Breast epithelium (tissue), 4 donors: Measurements from ENCODE around the gene SLIT1. TPM values are rescaled to one million over a fixed set of nuclear protein-coding genes. Genes with fewer than 3 reads are reported as not detected.

ENCODE experiments used
- DNase-seq, 2 donors: peaks; one replicate each; pipeline ENCODE4 v3.0.0-alpha.2; 2019; ENCODE audit warnings: low spot score in 2 of 2
- H3K27ac ChIP-seq, 2 donors: fragments of 200-600 bp; sonication (generic) in 1 of 2; one replicate each; pipeline ENCODE4 v1.5.1; 2016 to 2019; ENCODE audit warnings: mild to moderate bottlenecking in 1 of 2
- H3K27me3 ChIP-seq, 2 donors: fragments of 200-600 bp; sonication (generic) in 1 of 2; one replicate each; pipeline versions ENCODE4 v1.5.1 to v1.6.0; 2017 to 2019; ENCODE audit warnings: control low read depth in 1 of 2, mild to moderate bottlenecking in 1 of 2
- H3K36me3 ChIP-seq: fragments of 200-600 bp; one replicate; pipeline ENCODE4 v1.5.1; 2019
- H3K4me1 ChIP-seq, 2 donors: fragments of 200-600 bp; sonication (generic); one replicate each; pipeline ENCODE4 v1.5.1; 2016 to 2019; ENCODE audit warnings: control low read depth in 1 of 2
- H3K4me3 ChIP-seq, 3 donors: fragments of 200-600 bp; sonication (generic); 1 replicate in 2 of 3; 2 replicates in 1 of 3; pipeline ENCODE4 v1.5.1; 2016 to 2019; ENCODE audit warnings: mild to moderate bottlenecking in 3 of 3, moderate library complexity in 2 of 3
- H3K9me3 ChIP-seq, 2 donors: fragments of 200-600 bp; sonication (generic) in 1 of 2; one replicate each; pipeline ENCODE4 v1.5.1; 2016 to 2019; ENCODE audit warnings: control low read depth in 1 of 2
- POLR2A ChIP-seq: fragments of 450-650 bp; IDR thresholded peaks from one replicate; pipeline ENCODE4 v1.6.1; 2016; ENCODE audit warnings: antibody characterized with exemption, mild to moderate bottlenecking, moderate library complexity
- POLR2AphosphoS5 ChIP-seq, 3 donors: sonication (generic); formaldehyde crosslinking; IDR thresholded peaks; one replicate each; pipeline ENCODE4 v1.6.1; 2017; ENCODE audit warnings: antibody characterized with exemption in 3 of 3
- intact Hi-C: fragments of 100-400 bp; cut with DNase I; formaldehyde crosslinking; loops from one replicate; pipeline ENCODE4 v1.15.1; 2023; ENCODE audit warnings: low total_unique reads
- total RNA-seq, 3 donors: library from RNA; depleted of rRNA; stranded (reverse); fragments of >200 nt; gene quantifications; one replicate each; pipeline ENCODE4 v1.1.0, GENCODE V29; 2016
- TF ChIP-seq, protein P1 (sequence below), 3 donors: fragments of 450-650 bp; IDR thresholded peaks; one replicate each; pipeline ENCODE4 v1.5.1; 2016 to 2017; ENCODE audit warnings: antibody characterized with exemption in 3 of 3, mild to moderate bottlenecking in 3 of 3, moderate library complexity in 3 of 3

Gene SLIT1
- total RNA-seq, 3 donors from 2014 or later: under 0.01 to 0.44 (median 0.16) TPM

DNA sequence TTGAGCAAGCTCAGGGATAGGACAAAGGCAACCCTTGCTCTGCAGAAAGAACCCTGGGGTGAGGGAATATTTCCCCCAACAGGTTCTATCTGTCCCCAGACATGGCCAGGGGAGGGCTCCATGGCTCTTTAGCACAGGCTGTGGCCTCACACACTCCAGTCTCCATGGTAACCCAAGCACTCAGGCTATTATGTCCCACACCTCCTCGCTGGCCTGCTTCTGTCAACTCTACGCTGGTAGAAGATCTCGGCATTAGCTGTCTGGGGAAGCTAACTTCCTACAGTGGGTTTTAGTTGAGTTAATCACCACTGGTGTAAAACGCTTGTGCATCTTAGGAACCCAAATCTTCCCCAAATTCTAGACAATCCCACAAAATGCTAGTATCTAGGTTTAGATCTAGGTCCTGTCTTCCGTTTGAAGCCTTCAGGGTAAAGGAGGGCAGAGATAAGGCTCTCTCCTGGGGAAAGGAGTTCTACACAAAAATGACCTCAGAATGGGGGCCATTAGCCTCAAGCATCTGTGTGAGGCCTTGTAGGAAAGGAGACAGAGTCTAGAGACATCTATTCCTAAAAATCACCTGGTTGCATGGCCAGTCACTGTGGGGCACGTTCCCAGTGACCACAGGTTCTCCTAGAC, 36.7 kb upstream of the SLIT1 start:
- DNase-seq: no peak
- Histone ChIP-seq H3K4me3 (no peak overlapping the region), H3K27me3 (no peaks in the 10 kb centered on the region), H3K27ac (no peak overlapping the region), H3K36me3 (no peaks in the 10 kb centered on the region), H3K4me1 (no peaks in the 10 kb centered on the region), H3K9me3 (no peaks in the 10 kb centered on the region)
- intact Hi-C loops: no loop called here
- TF ChIP-seq POLR2AphosphoS5 (IDR thresholded peaks at IDR 0.05) (no peak), POLR2A (no peak)
- TF ChIP-seq, protein P1, sequence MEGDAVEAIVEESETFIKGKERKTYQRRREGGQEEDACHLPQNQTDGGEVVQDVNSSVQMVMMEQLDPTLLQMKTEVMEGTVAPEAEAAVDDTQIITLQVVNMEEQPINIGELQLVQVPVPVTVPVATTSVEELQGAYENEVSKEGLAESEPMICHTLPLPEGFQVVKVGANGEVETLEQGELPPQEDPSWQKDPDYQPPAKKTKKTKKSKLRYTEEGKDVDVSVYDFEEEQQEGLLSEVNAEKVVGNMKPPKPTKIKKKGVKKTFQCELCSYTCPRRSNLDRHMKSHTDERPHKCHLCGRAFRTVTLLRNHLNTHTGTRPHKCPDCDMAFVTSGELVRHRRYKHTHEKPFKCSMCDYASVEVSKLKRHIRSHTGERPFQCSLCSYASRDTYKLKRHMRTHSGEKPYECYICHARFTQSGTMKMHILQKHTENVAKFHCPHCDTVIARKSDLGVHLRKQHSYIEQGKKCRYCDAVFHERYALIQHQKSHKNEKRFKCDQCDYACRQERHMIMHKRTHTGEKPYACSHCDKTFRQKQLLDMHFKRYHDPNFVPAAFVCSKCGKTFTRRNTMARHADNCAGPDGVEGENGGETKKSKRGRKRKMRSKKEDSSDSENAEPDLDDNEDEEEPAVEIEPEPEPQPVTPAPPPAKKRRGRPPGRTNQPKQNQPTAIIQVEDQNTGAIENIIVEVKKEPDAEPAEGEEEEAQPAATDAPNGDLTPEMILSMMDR (IDR thresholded peaks at IDR 0.05): no peak

DNA sequence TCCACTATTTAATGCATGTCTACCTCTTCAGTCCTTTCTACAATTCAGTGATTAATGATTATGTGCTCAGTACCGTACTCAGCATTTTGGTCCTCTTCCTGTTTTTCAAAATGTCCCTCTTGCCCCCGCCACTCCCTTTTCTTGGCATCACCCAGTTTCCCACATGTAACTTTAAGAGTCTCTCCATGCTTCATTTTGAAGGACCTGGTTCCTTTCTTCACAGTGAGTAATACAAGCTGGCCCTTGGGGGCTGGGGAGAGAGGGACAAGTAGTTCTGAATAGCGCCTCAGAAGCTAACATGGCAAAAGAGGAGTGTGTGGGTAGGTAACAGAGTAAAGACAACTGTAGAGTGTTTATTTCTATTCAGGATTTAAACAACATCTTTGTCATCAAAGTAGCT, 34.6 kb upstream of the SLIT1 start:
- Histone ChIP-seq H3K4me1 (no peaks in the 10 kb centered on the region), H3K4me3 (no peak overlapping the region), H3K9me3 (no peaks in the 10 kb centered on the region), H3K36me3 (no peaks in the 10 kb centered on the region), H3K27me3 (no peaks in the 10 kb centered on the region), H3K27ac (no peak overlapping the region)
- DNase-seq: no peak
- intact Hi-C loops: no loop called here
- TF ChIP-seq POLR2A: no peak
- no peak for TF ChIP-seq POLR2AphosphoS5 (IDR thresholded peaks at IDR 0.05)
- TF ChIP-seq, protein P1 (IDR thresholded peaks at IDR 0.05): no peak

DNA sequence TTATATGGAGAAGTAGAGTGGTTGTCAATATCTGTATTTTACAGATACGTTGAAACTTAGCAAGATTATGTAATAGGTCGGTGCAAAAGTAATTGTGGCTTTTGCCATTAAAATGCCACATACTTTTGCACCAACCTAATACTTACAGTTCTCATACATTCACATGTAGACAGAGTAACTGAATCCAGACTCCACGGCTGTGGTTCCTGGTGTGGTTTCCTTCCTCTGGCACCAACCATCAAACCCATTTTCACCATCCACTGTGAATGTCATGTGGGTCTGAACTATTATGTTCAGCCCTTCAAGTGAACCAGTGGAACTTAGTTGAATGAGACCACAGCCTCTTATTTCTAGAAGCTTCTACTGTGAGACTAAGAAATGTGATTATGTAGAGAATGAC, 31.5 kb upstream of the SLIT1 start:
- H3K36me3 ChIP-seq: no peaks in the 10 kb centered on the region
- no peak for TF ChIP-seq POLR2A
- TF ChIP-seq POLR2AphosphoS5 (IDR thresholded peaks at IDR 0.05): no peak
- no peaks in the 10 kb centered on the region for H3K9me3 ChIP-seq
- no peak overlapping the region for H3K4me3 ChIP-seq
- H3K27me3 ChIP-seq: no peaks in the 10 kb centered on the region
- DNase-seq: no peak
- H3K4me1 ChIP-seq: no peaks in the 10 kb centered on the region
- intact Hi-C loops: loop anchor here (10.0 kb wide), 1 partner anchor 142 kb away; no protein-coding TSS in a partner anchor
- no peak overlapping the region for H3K27ac ChIP-seq

DNA sequence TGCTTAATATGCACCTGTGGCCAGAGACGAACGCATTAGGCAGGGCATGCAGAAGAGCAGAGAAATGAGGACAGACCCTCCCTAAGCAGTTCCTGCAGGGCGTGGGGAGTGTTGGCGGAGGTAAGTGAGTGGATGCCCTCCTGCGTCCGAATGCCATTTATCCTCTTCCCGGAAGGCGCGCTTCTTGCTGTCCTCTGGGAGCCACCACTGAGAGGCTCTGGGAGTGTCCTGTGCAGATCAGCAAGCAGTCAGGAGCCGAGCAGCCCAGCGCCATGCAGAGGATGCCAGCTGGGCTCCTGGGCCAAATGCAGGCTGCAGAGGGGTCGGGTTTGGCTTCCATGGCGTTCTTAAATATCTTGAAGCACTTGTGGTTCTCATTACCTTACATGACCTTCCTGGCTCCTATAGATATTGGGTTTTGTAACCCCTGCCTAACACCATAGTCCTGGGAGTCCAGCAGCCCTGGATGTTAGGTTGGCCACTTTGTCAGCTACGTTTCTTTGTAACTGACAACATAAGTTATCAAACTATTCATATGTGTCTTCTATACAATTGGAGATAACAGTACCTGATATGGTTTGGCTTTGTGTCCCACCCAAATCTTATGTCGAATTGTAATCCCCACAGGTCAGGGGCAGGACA, 30.0 kb upstream of the SLIT1 start:
- no peak overlapping the region for H3K4me3 ChIP-seq
- TF ChIP-seq, protein P1 (IDR thresholded peaks at IDR 0.05): no peak
- TF ChIP-seq POLR2A (no peak), POLR2AphosphoS5 (IDR thresholded peaks at IDR 0.05) (no peak)
- no peak for DNase-seq
- H3K36me3 ChIP-seq: no peaks in the 10 kb centered on the region
- intact Hi-C loops: loop anchor here (10.0 kb wide), 1 partner anchor 141 kb away; no protein-coding TSS in a partner anchor
- no peaks in the 10 kb centered on the region for H3K4me1 ChIP-seq
- no peaks in the 10 kb centered on the region for H3K27me3 ChIP-seq
- no peaks in the 10 kb centered on the region for H3K9me3 ChIP-seq
- H3K27ac ChIP-seq: no peak overlapping the region

DNA sequence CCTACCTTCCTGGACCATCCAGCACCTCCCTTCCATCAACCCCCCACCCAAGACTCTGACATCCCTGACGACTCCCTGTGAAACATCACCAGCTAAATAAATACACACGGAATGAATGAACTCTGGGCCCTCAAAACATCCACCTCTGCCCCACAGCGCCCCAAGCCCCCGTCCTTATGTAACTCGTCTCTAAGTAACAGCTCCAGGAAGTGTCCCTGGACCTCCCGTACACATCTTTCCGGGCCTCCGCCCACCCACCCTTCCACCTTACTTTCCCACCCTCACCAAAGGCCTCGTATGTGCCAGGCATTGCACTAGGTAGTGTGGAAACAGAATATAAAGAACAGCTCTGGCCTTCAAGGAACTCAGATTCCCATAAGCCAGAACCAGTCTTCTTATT, 27.7 kb upstream of the SLIT1 start:
- H3K4me3 ChIP-seq: no peak overlapping the region
- H3K9me3 ChIP-seq: no peaks in the 10 kb centered on the region
- H3K27me3 ChIP-seq: no peaks in the 10 kb centered on the region
- no peaks in the 10 kb centered on the region for H3K36me3 ChIP-seq
- DNase-seq: no peak
- H3K4me1 ChIP-seq: no peaks in the 10 kb centered on the region
- TF ChIP-seq POLR2AphosphoS5 (IDR thresholded peaks at IDR 0.05) (no peak), POLR2A (no peak)
- TF ChIP-seq, protein P1 (IDR thresholded peaks at IDR 0.05): no peak
- H3K27ac ChIP-seq: no peak overlapping the region
- intact Hi-C loops: loop anchor here (10.0 kb wide), 1 partner anchor 139 kb away; no protein-coding TSS in a partner anchor
